Osteoblast (primary cell): ENCODE measurements around the gene PHPT1. TPM values are rescaled to one million over a fixed set of nuclear protein-coding genes. Genes with fewer than 3 reads are reported as not detected.

Experiments used
- DNase-seq: peaks from one replicate; pipeline ENCODE4 v3.0.0; 2011; ENCODE audit warnings: low spot score, mixed read lengths; ENCODE audit not compliant: insufficient read length; ENCODE audit errors: missing footprints
- H2AFZ ChIP-seq: 2 replicates; pipeline ENCODE4 v1.6.0; 2011; ENCODE audit warnings: mild to moderate bottlenecking, low read length
- H3K27ac ChIP-seq: 2 replicates; pipeline ENCODE4 v1.5.1; 2011; ENCODE audit warnings: mild to moderate bottlenecking, low read depth, low read length, moderate library complexity
- H3K27me3 ChIP-seq: 2 replicates; pipeline ENCODE4 v1.6.0; 2012; ENCODE audit warnings: mild to moderate bottlenecking, control low read depth, inconsistent platforms, low read length, moderate library complexity; ENCODE audit not compliant: insufficient read depth
- H3K36me3 ChIP-seq: 2 replicates; pipeline ENCODE4 v1.5.1; 2011; ENCODE audit warnings: mild to moderate bottlenecking, low read length, control low read depth, moderate library complexity; ENCODE audit not compliant: insufficient read depth
- H3K4me1 ChIP-seq: 2 replicates; pipeline ENCODE4 v1.5.1; 2011; ENCODE audit warnings: mild to moderate bottlenecking, low read length, control low read depth, moderate library complexity; ENCODE audit not compliant: insufficient read depth
- H3K4me2 ChIP-seq: 2 replicates; pipeline ENCODE4 v1.6.0; 2011; ENCODE audit warnings: mild to moderate bottlenecking, low read length; ENCODE audit not compliant: insufficient read depth
- H3K4me3 ChIP-seq: fragments of 200-600 bp; sonication (generic); 3 replicates; pipeline ENCODE4 v1.5.1; 2012; ENCODE audit warnings: mild to moderate bottlenecking, low read length, inconsistent platforms; ENCODE audit not compliant: insufficient read depth
- H3K79me2 ChIP-seq: 2 replicates; pipeline ENCODE4 v1.6.0; 2012; ENCODE audit warnings: mild to moderate bottlenecking, low read length, control low read depth, inconsistent platforms; ENCODE audit not compliant: insufficient read depth
- H3K9me3 ChIP-seq: 2 replicates; pipeline ENCODE4 v1.5.1; 2011; ENCODE audit warnings: low read depth, low read length, control low read depth
- H4K20me1 ChIP-seq: 2 replicates; pipeline ENCODE4 v1.6.0; 2012; ENCODE audit warnings: mild to moderate bottlenecking, low read length, control low read depth; ENCODE audit not compliant: insufficient read depth
- CTCF ChIP-seq: IDR thresholded peaks from 2 replicates; pipeline ENCODE4 v1.5.1; 2011; ENCODE audit warnings: mild to moderate bottlenecking, low read depth, low read length, moderate library complexity; ENCODE audit errors: extremely low read depth
- total RNA-seq: library from RNA; depleted of rRNA; stranded (reverse); fragments of >200 nt; gene quantifications from 2 replicates; pipeline ENCODE4 v1.2.3, GENCODE V29; 2012

PHPT1 gene
- total RNA-seq, 1 donor: 59.0 TPM

- no peak overlapping the region for H3K4me3 ChIP-seq
- no peak for DNase-seq
- no peak for TF ChIP-seq CTCF
- peaks cover 12% of the 10 kb centered on the region for H3K36me3 ChIP-seq
- H4K20me1 ChIP-seq: peaks cover 12% of the 10 kb centered on the region
- H3K79me2 ChIP-seq: peaks cover 7% of the 10 kb centered on the region
- H3K9me3 ChIP-seq: no peaks in the 10 kb centered on the region
- peaks cover 16% of the 10 kb centered on the region for H3K27me3 ChIP-seq
- no peak overlapping the region for H3K4me2 ChIP-seq
- no peak overlapping the region for H2AFZ ChIP-seq
- peaks cover 22% of the 10 kb centered on the region for H3K4me1 ChIP-seq
- no peak overlapping the region for H3K27ac ChIP-seq
Observed at GRCh38 chr9:136846376-136847087, 2.7 kb upstream of the PHPT1 start.

GRCh38 chr9:136847088-136847825 is 2.0 kb upstream of the PHPT1 start:
- no peak overlapping the region for H3K27ac ChIP-seq
- no peak overlapping the region for H2AFZ ChIP-seq
- H3K4me1 ChIP-seq: peaks cover 16% of the 10 kb centered on the region

GRCh38 chr9:136847826-136848392 is 1.3 kb upstream of the PHPT1 start:
- TF ChIP-seq CTCF: no peak
- Histone ChIP-seq H3K9me3 (no peaks in the 10 kb centered on the region), H3K36me3 (peaks cover 15% of the 10 kb centered on the region), H4K20me1 (peaks cover 8% of the 10 kb centered on the region), H2AFZ (no peak overlapping the region), H3K4me2 (peak overlapping the region; percentile 96), H3K4me1 (peaks cover 13% of the 10 kb centered on the region), H3K27me3 (peaks cover 16% of the 10 kb centered on the region), H3K4me3 (peak overlapping the region; percentile 91), H3K79me2 (peaks cover 7% of the 10 kb centered on the region), H3K27ac (peak overlapping the region; percentile 37)
- peak; percentile 98 for DNase-seq

More at GRCh38 chr9:136847088-136847825, 2.0 kb upstream of the PHPT1 start:
- H4K20me1 ChIP-seq: peaks cover 8% of the 10 kb centered on the region
- H3K36me3 ChIP-seq: peaks cover 15% of the 10 kb centered on the region
- H3K9me3 ChIP-seq: no peaks in the 10 kb centered on the region
- H3K79me2 ChIP-seq: peaks cover 7% of the 10 kb centered on the region
- no peak for DNase-seq
- H3K4me2 ChIP-seq: peak overlapping the region; percentile 96
- TF ChIP-seq CTCF: no peak
- peak overlapping the region; percentile 91 for H3K4me3 ChIP-seq
- peaks cover 16% of the 10 kb centered on the region for H3K27me3 ChIP-seq
